Anterior cingulate cortex (tissue), 58 donors: ENCODE data around the gene SLC25A21.
A peak's percentile ranks its signal among the peaks of the same experiment; 100 is the strongest.

ENCODE experiments used
- DNase-seq, 58 donors: peaks; one replicate each; lab custom pipeline; 2025; lab: John Stamatoyannopoulos, UW

The SLC25A21 gene

DNA sequence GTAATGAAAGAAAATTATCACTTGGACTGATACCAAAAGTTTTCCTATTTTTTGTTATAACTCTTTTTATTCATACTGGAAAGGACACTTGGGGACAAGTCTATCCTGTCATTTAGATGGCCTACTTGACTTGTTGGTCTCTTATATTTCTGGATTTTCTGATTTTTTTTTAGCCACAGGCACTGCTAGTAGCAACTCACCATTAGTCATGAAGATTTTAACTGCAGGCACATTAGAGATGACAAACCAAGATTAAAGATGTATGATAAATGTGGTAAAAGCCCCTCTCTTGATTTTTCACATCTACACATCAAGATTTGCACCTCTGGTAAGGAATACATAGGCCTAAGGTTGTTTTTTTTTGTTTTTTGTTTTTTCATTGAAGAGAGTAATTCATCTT, 217.0 kb downstream of the SLC25A21 start:
- DNase-seq = no peak

DNA sequence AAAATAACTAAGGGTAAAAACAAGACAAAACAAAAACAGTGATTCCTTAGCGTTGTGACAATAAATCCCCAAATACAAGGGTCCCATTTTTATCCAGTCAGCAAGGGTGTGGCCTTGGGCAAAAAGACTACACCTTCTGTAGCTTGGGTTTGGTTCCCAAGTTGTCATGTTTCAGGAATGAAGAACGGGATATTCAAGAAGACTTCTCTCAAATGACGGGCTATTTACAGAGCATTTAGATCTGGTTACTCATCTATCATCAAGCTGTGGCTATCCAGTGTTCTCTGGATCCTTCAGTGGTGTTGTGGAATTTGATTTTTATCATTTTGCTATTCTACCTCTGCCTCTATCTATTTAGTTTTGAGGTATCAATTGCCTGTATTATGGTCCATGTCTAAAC, 219.7 kb downstream of the SLC25A21 start:
- no peak for DNase-seq

DNA sequence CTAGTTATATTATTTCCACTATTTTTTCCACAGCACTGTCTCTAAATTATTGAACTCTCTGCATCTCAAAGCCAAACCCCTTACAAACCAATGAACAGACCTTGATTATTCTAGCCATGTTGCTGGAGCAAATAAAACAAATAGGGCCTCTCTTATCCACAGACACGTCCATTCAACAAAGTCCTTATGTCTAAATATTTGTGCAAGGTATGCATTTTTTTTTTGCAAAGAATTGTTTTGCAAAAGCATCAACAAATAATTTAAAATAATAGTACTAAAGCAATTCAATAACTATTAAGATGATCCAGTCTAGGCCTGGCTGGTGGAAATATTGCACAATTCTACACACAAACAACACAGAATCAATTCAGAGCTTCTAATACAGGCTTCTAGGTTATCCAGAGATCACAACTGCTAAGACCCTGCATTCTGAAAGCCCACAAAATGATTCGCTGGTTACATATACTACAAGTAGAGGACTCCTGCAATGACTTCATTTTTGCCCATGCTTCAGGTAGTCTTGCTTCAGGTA, 221.0 kb downstream of the SLC25A21 start:
- DNase-seq = no peak

DNA sequence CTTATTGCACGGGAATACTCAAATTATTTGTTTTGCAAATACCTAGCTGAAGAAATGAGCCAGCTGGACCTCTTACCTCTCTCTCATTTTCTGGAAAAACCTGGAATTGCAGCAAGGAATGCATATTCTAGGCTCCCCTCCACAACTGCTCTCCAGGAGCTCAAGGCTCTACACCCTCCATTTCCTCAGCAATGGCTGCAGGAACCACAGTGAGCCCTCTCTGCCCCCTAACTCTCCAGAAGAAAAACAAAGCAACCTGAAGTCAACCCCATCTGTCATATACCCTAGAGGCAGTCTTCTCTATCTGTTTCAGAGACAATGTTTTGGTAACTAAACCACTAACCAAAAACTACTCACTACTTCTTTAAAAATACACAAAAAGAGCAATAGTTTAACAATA, 221.6 kb downstream of the SLC25A21 start:
- DNase-seq = no peak

DNA sequence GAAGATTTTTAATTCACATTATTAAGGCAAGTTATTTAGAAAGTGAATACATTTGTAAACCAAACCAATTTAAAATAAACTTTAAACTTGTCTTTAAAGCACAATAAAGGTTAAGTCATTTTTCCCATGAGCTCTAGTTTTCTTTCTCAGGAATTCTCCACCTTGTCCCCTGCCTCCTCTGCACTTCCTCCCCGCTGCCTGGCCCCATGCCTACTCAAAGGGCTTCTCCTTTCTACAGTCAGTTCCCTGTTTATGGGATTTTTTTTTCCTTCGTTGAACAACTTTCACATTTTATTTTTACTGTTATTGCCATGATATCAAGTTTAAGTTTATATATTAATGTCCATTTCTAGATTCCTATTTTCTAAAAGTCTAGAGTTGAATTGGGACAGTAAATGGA, 223.0 kb downstream of the SLC25A21 start:
- no peak for DNase-seq

DNA sequence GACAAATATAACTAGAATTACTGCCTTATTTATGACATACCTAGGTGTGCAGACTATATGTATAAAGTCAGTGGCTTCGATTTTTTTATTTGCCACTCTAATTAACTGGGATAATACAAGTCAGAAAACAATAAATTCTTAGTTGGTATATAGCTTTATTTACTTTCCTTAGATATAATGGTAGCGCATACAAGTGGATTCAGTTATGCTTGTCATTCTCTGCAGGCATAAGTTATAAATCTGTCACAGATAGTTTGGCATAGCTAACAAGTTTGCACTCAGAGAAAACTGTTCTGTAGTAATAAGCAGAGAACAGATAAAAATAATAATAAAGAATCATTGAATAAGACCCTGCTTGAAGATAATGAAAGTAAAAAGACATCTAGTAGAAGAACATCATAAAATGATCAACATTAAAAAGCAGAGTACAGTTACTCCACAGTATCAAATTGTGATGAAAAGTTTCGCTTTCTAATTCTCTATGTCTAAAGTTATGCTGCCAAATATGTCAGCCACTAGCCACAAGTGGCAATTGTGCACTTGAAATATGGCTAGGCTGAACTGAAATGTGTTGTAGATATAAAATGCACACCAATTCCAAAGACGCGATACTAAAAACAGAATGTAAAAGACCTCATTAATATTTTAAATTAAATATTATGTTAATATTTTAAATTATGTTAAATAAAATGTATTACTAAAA, 224.1 kb downstream of the SLC25A21 start:
- DNase-seq = no peak

DNA sequence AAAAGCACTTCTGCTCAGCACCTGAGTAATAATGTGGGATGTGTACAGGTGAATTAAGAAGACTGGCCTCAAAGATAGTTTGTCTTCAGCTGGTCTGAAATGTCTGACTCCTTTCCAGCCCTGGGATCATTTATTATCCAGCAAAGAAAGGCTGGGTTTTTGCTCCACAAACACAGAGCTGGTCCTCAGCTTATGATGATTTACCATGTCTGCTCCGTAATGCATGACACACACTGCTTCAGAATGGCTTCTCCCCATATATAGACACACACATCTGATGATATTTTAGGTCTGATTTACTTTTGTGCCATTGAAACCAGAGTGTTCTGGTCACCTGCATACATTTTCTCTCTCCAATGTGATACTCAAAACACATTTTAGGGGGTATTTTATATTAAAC, 225.0 kb downstream of the SLC25A21 start:
- DNase-seq = no peak

DNA sequence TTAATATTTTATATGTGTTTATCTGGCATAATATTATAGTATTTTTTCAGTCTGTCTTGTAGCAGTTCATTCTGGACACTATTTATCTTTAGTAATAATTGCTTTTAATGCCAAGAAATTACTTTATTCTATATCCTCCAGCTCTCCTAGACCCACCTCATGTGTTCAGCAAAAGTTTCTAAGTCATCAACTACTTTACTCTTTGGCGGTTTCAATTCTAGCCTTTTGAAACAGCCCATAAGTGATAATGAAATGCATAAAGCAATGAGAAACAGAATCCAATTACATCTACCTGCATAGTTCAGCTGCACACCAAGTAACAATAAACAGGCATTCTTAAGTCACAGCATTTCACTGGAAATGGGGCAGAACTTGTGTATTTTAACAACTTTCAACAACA, 225.5 kb downstream of the SLC25A21 start:
- DNase-seq = no peak

DNA sequence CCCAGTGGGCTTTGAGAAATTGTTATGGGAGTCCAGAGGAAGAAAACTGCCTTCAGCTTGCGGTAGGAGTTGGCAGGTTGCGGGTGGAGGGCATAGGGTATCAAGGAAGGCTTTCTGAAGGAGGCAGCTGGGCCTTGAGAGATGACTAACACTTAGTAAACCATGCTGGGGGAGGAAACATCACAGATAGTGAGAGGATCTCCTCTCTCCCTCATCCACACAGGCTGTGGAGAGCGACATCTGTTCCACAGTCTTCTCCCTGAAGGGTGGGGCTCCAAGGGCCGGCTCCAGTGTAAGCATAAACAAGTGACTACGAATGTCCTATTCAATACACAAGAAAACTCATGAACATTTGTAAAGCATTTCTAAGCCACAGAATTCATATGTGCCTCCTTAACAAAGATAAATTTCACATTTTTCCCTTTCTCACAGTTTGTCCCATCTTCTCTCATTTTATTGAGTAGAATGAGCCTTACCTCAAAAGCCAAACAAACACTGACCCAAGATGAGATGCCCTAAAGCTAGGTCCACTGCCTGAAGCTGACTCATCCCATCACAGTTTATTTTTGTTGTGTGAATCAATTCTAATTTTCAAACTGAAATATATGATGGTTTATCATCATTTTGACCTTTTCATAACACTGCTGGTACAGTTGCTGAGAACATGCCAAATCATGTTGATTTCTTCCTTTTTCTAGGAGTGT, 227.9 kb downstream of the SLC25A21 start:
- no peak for DNase-seq

DNA sequence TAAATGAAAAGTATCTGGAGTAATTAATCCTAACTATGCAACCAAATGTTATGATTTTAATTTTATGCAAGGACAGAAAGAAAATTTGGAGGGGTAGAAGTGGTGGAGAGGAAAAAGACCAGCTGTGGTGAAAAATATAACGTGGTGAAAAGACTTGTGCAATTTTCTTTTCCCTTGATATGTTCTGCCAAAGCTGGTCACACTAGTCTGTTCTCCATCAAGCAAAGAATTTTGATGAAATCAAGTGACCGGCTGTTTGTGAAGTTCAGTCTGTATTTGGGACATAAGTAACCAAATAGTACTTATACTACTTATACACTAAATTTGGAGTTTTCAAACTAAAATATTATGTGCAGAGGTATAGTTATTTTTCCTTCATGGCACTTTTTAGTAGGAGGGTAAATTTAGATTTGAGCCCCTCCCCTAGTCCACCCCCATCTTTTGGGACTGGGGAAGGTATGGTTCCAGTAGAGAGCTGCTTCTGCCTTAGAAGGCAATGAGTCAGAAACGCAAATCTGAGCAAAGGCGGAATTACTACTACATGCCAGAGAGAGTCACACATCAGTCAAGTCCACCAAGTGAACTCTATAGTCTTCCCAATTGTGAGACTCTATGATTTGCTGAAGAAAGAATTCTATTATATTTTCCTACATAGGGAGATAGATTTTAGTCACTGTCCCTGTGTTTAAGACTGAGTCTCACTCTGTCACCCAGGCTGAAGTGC, 229.7 kb downstream of the SLC25A21 start:
- no peak for DNase-seq

DNA sequence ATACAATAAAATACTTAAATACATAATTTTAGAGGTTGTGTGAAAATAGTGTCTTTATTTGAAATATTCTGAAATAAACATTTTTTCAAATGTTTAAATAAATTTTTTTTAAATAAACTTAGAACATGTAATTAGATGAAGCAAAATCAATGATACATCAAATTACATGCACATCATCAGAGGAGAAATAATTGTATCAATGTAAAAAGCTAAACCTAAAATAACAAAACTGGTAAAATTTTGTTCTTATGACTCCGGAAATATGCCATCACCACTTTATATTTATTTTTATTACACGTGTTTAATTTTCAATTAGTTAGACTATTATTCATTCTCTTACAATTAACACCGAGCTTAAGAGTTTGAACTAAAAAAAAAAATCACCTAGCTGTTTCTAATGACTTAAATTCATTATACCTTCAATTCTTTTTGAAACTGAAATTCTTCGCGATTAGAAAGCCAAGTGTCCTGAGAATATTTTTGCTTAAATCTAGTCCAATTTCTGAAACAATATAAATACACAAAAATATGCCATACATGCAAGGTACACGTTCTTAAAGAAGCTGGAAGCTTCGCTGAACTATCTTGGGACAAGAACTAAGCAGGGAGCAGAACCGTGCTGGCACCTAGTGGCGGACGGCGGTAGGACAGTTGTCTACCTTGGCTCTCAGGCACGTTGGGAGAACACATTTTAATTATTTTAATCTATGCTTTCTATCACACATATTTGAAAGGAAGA, 230.5 kb downstream of the SLC25A21 start:
- peak in 51 of 58 donors; percentile 1 to 75 (median 20) for DNase-seq

DNA sequence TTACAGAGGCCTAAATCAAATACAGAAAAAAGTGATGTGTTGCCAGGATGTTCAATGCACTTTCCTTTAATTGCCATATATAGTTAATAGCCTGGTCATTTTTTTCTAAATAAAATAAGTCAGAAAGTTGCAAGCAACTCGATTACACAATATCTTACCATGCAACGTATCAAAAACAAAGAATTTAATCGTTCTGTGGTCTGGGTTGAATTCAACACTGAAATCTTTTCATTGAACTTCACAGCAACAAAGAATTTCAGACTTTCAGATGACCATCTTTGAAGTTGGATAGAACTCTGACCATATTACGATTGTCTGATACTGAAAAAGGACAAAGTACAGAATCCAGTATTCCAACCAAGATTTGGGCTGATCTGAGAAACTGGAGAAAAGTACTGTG, 231.9 kb downstream of the SLC25A21 start:
- no peak for DNase-seq

DNA sequence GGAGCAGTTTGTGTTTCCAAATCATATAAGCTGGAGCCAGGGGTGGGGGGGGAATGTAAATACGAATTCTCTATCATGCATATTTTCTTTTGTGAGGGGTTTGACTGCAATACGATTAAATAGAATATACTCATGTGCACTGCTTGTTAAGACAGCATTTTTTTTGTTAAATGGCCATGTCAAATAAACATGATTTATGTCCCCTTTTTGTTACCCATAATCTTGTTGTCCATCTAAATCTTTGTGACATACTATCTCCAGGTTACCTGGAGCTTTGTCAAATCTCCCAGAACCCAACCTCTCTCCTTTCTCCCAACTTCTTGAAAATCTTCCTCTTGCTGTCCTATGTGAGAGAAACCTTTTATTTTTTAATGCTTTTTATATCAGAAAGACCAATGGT, 233.1 kb downstream of the SLC25A21 start:
- DNase-seq = no peak

DNA sequence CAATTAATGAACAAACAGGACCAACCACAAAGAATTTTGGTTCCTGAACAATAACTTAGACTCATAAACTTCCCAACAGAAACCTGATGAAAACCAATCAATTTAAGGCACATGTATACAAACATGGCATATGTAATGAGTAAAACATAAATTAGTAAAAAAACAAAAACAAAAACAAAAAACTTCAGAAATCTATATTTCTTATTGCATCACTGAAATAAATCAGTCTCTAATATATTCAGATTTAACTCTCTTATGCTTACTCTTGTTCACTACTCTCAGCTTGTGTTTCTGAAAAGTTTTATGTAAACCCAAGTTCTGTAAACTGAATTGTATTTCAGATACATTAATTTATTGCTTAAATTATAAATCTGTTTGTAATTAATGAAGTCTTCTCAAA, 233.7 kb downstream of the SLC25A21 start:
- DNase-seq = no peak

DNA sequence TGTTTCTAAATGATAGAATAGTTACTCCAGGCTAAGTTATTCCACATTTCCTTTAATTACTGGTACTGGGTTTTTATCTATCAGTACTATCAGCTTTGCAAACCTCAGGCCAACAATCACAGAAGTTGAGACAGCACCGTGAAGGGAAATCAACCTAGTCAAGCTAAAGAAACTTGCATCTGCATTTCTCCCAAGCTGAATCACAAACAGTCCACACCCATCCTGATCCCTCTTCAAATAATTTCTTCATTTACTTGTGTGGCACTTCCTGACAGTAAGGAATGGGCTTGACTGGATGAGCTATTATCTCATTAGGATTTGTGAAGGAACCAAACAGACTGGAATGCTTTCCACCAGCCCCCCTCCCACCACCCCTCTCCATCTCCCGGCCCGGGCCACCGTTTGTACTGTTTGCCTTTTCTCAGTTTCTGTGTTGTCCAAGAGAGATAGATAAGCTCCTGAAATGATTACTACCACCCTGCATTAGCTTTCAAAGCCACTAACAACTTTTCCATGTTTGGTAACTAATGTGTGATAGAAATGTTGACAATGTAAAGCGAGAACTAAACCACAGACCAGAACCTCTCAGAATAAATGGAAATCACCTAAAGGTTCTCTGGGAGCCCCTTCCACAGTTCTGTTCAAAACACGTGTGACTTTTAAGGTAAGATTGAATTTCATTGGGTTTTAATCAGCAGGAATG, 236.3 kb downstream of the SLC25A21 start:
- DNase-seq = no peak

DNA sequence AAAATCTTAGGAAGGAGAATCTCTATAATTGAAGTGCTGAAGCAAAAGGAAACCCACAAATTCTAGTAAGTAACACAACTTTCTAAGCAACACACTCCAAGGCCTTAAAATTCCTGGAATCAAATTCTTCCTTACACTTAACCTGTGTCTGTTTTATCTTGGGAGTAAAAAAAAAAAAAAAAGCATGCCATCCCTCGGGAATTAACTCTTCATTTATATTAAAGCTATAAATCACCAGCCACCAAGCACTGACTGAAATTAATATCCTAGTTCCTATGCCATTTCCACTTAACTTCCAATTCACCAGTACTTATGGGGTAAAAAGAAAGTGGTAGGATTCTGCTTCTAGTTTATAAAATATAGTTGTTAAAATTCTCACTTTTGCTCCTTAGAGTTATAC, 238.1 kb downstream of the SLC25A21 start:
- no peak for DNase-seq

DNA sequence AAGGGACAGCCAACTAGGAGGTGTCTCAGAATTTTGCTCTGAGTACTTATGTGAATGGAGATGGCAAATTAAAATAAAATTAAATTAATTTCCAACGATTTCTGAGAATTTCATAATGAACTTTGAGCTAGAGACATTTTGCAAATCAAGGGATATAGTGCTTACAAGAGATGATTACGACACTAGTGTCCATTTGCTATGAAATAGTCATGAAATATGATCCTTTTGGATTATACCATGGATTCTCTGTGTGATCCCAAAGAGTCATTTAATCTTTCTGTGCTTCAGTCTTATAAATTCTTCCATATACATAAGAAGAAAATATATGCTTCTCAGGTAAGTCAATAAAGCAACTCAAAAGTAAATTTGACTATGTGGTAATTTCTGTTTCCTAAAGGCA, 240.6 kb downstream of the SLC25A21 start:
- no peak for DNase-seq

DNA sequence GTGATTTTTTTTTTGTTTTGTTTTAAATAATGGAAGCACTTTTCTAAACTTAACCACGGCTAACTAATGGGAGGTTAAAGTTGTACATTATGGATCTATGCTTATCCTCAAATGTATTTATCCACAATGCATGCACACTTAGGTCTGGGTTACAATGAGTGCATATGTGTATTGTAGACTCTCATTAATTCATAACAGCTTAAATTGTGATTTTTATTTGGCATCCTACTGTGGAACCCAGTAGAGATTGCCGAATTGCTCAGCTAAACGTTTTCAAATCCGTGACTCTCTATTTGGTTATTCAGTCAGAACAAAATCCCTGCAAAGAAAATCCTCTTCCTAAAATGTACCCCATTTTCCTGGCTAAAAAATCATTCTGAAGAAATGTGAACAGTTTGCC, 244.0 kb downstream of the SLC25A21 start:
- DNase-seq = no peak

DNA sequence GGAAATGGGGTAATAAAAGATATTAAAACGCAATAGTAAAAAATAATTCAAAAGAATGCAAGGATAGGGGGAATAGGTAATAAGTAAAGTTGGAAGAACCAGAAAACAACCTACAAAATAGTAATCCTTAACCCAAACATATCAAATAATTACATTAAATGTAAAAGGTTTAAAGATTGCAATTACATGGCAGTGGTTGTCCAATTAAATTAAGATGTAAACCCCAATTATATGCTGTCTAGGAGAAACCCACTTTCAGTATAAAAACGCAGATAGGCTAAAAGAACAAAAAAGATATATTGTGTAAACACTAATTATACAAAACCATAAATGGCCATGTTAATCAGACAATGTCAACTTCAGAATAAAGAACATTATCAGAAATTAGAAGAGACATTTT, 247.3 kb downstream of the SLC25A21 start:
- no peak for DNase-seq

DNA sequence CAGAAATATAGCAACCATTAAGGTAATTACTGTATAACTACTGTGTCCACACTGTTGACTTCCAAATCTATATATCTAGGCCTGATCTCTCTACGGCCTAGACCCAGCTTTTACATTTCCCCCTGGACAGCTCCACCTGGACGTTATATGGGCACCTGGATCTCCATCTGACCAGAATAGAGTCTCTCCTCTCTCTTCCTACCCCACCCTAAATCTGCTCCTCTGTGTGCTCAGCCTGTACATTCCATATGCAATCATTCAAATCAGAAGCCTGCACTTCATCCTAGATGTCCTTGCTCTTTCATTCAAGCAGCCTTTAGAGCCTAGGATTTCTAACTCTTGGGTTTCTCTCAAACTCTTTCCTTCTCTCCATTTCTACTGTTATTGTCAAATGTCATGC, 255.7 kb downstream of the SLC25A21 start:
- no peak for DNase-seq
